K562 (cell line): ENCODE measurements around the gene UROD. TPM values are rescaled to one million over a fixed set of nuclear protein-coding genes. Genes with fewer than 3 reads are reported as not detected.

Experiments
- ASH1L ChIP-seq: fragments of 450-650 bp; IDR thresholded peaks from 2 replicates; pipeline ENCODE4 v1.6.1; 2018; ENCODE audit warnings: borderline replicate concordance, mild to moderate bottlenecking, low read depth; ENCODE audit not compliant: partially characterized antibody
- DACH1 ChIP-seq: fragments of 450-650 bp; IDR thresholded peaks from 2 replicates; pipeline ENCODE4 v1.6.1; 2018; ENCODE audit not compliant: partially characterized antibody
- DPF2 ChIP-seq: fragments of 450-650 bp; IDR thresholded peaks from 2 replicates; pipeline ENCODE4 v1.6.1; 2016
- EGR1 ChIP-seq: fragments of 450-650 bp; conservative IDR thresholded peaks from 2 replicates; pipeline ENCODE4 v1.6.1; 2017; ENCODE audit warnings: mild to moderate bottlenecking
- GABPB2 ChIP-seq: fragments of 250-450 bp; sonication (Bioruptor Pico); conservative IDR thresholded peaks from 2 replicates; pipeline ENCODE4 v1.5.1; 2021; ENCODE audit warnings: mild to moderate bottlenecking
- MED1 ChIP-seq: sonication (generic); formaldehyde crosslinking; IDR thresholded peaks from 2 replicates; pipeline ENCODE4 v1.8.1; 2023; ENCODE audit warnings: missing genetic modification reagents, borderline replicate concordance
- NFE2L1 ChIP-seq: fragments of 450-650 bp; IDR thresholded peaks from 2 replicates; pipeline ENCODE4 v1.6.1; 2016; ENCODE audit warnings: missing genetic modification characterization, low read depth, mild to moderate bottlenecking, missing compliant biosample characterization, moderate library complexity, borderline replicate concordance
- PCBP1 ChIP-seq: fragments of 200-400 bp; formaldehyde crosslinking; IDR thresholded peaks from 2 replicates; pipeline ENCODE4 v1.6.1; 2018; ENCODE audit warnings: mild to moderate bottlenecking, low read depth, low read length; ENCODE audit not compliant: poor library complexity, severe bottlenecking
- PML ChIP-seq: IDR thresholded peaks from 2 replicates; pipeline ENCODE4 v1.6.1; 2012; ENCODE audit warnings: low read length, inconsistent platforms
- POLR2G ChIP-seq: fragments of 200-400 bp; formaldehyde crosslinking; IDR thresholded peaks from 2 replicates; pipeline ENCODE4 v1.6.1; 2017; ENCODE audit warnings: low read depth, mild to moderate bottlenecking, antibody characterized with exemption, low read length, moderate library complexity
- POLR2H ChIP-seq: IDR thresholded peaks from 2 replicates; pipeline ENCODE4 v1.6.1; 2016; ENCODE audit warnings: missing genetic modification characterization, low read depth, mild to moderate bottlenecking, control low read depth, missing compliant biosample characterization, moderate library complexity
- RBM17 ChIP-seq: fragments of 200-400 bp; formaldehyde crosslinking; IDR thresholded peaks from 2 replicates; pipeline ENCODE4 v1.6.1; 2017; ENCODE audit warnings: low read depth, mild to moderate bottlenecking, low read length, borderline replicate concordance
- RBM34 ChIP-seq: fragments of 200-400 bp; formaldehyde crosslinking; IDR thresholded peaks from 2 replicates; pipeline ENCODE4 v1.6.1; 2018; ENCODE audit warnings: low read length, borderline replicate concordance; ENCODE audit not compliant: insufficient read depth
- RFX7 ChIP-seq: fragments of 250-450 bp; sonication (Bioruptor Pico); IDR thresholded peaks from 2 replicates; pipeline ENCODE4 v1.5.1; 2021; ENCODE audit warnings: mild to moderate bottlenecking
- SREBF1 ChIP-seq: fragments of 150-350 bp; IDR thresholded peaks from 2 replicates; pipeline ENCODE4 v1.6.1; 2014; ENCODE audit warnings: antibody characterized with exemption, low read depth, low read length, borderline replicate concordance
- ZNF780A ChIP-seq: fragments of 250-450 bp; sonication (Bioruptor Pico); IDR thresholded peaks from 2 replicates; pipeline ENCODE4 v1.5.0; 2021; ENCODE audit warnings: mild to moderate bottlenecking
- polyA plus RNA-seq, 8 experiments: library from polyadenylated mRNA; depleted of rRNA in 4 of 8; stranded (reverse) in 5 of 8; unstranded in 3 of 8; fragments of >200 nt; fragmentation: Nextera tagmentation in 2 of 8; fragmentation: Illumina TruSeq in 1 of 8; extraction: Ambion mirVana in 2 of 8; extraction: Trizol in 1 of 8; gene quantifications; 2 replicates each; pipeline versions ENCODE4 v1.2.1 to v1.2.3, GENCODE V29; 2011 to 2014; ENCODE audit warnings: inconsistent platforms in 1 of 8, missing spikeins in 1 of 8
- total RNA-seq, 7 experiments: library from RNA; depleted of rRNA in 6 of 7; stranded (reverse); fragments of >200 nt in 6 of 7; fragmentation: Illumina TruSeq in 2 of 7; extraction: Trizol in 2 of 7; gene quantifications; 2 replicates each; pipeline versions ENCODE4 v1.2.1 to v1.2.3, GENCODE V29; 2011 to 2021; ENCODE audit warnings: low replicate concordance in 1 of 7
- TF ChIP-seq, protein P1 (sequence below): sonication (generic); formaldehyde crosslinking; IDR thresholded peaks from 2 replicates; pipeline ENCODE4 v1.8.1; 2022; ENCODE audit warnings: missing genetic modification reagents
- TF ChIP-seq, protein P2 (sequence below), 2 experiments: fragments of 200-800 bp in 1 of 2; sonication (Bioruptor generic) in 1 of 2; sonication (generic) in 1 of 2; formaldehyde crosslinking in 1 of 2; IDR thresholded peaks in 1 of 2; conservative IDR thresholded peaks in 1 of 2; 2 replicates each; pipeline versions ENCODE4 v1.5.0 to v1.6.1; 2016 to 2020; ENCODE audit warnings: missing compliant biosample characterization in 1 of 2, missing genetic modification characterization in 1 of 2, missing genetic modification reagents in 1 of 2
- TF ChIP-seq, protein P3 (sequence below): IDR thresholded peaks from 2 replicates; pipeline ENCODE4 v1.6.1; 2014; ENCODE audit warnings: antibody characterized with exemption
- TF ChIP-seq, protein P4 (sequence below): fragments of 450-650 bp; formaldehyde crosslinking; IDR thresholded peaks from 2 replicates; pipeline ENCODE4 v1.4.0; 2020; ENCODE audit warnings: mild to moderate bottlenecking, moderate library complexity
- TF ChIP-seq, protein P5 (sequence below): fragments of 450-650 bp; IDR thresholded peaks from 2 replicates; pipeline ENCODE4 v1.7.0; 2016; ENCODE audit warnings: borderline replicate concordance

Gene UROD
- total and polyA plus RNA-seq, 9 of the 15 experiments (the other 6 are each of a cell fraction or from before 2014, with no cell fraction given): 533 to 2,933 (median 1,100) TPM

DNA sequence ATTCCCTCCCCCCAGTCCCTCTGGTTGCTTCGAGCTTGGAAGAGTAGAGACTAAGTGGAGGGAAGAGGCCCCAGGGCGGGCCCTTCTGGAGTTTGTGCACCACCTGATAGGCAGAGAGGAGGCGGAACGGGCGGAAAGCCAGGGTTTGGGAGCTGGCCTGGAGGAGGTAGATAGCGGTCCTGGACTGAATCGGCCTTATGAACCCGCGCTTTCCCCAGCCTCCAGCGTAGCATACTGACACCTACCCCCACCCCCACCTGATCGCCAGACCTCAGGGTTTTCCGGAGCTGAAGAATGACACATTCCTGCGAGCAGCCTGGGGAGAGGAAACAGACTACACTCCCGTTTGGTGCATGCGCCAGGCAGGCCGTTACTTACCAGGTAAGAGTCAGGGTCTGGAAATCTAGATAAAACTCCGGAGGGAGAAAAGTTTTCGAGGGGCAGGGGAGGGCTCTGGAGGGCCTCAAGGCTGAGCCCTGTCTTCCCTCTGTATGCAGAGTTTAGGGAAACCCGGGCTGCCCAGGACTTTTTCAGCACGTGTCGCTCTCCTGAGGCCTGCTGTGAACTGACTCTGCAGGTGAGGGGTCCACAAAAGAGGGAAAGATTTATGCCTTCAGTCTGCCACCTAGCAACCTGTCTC is 705 bp downstream of the UROD start (continued):
- TF ChIP-seq MED1 (CRISPR knock-in tag) (no peak), POLR2G (peak; percentile 74), ASH1L (no peak), EGR1 (peak; percentile 96), POLR2H (peak; percentile 81; the same call in 1 of the 2 replicates), RBM17 (no peak), PML (peak; percentile 93), DPF2 (peak; percentile 98), PCBP1 (no peak), SREBF1 (0 out of 2 replicates have a peak, but pooled peaks have one; percentile 44), ZNF780A (no peak), RBM34 (no peak), DACH1 (peak; percentile 67), RFX7 (CRISPR knock-in tag) (no peak), NFE2L1 (tag) (no peak), GABPB2 (CRISPR knock-in tag) (no peak)
- TF ChIP-seq, protein P1, sequence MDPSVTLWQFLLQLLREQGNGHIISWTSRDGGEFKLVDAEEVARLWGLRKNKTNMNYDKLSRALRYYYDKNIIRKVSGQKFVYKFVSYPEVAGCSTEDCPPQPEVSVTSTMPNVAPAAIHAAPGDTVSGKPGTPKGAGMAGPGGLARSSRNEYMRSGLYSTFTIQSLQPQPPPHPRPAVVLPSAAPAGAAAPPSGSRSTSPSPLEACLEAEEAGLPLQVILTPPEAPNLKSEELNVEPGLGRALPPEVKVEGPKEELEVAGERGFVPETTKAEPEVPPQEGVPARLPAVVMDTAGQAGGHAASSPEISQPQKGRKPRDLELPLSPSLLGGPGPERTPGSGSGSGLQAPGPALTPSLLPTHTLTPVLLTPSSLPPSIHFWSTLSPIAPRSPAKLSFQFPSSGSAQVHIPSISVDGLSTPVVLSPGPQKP (CRISPR knock-in tag): no peak
- TF ChIP-seq, protein P2, sequence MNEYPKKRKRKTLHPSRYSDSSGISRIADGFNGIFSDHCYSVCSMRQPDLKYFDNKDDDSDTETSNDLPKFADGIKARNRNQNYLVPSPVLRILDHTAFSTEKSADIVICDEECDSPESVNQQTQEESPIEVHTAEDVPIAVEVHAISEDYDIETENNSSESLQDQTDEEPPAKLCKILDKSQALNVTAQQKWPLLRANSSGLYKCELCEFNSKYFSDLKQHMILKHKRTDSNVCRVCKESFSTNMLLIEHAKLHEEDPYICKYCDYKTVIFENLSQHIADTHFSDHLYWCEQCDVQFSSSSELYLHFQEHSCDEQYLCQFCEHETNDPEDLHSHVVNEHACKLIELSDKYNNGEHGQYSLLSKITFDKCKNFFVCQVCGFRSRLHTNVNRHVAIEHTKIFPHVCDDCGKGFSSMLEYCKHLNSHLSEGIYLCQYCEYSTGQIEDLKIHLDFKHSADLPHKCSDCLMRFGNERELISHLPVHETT (CRISPR knock-in tag; conservative IDR thresholded peaks at IDR 0.05 in 1 of 2, IDR thresholded peaks at IDR 0.05 in 1 of 2): peak in 1 of 2 experiments; percentile 88; a peak in 2 of 4 replicates
- TF ChIP-seq, protein P3, sequence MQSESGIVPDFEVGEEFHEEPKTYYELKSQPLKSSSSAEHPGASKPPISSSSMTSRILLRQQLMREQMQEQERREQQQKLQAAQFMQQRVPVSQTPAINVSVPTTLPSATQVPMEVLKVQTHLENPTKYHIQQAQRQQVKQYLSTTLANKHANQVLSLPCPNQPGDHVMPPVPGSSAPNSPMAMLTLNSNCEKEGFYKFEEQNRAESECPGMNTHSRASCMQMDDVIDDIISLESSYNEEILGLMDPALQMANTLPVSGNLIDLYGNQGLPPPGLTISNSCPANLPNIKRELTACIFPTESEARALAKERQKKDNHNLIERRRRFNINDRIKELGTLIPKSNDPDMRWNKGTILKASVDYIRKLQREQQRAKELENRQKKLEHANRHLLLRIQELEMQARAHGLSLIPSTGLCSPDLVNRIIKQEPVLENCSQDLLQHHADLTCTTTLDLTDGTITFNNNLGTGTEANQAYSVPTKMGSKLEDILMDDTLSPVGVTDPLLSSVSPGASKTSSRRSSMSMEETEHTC: peak; percentile 83; the same call in 1 of the 2 replicates
- TF ChIP-seq, protein P4, sequence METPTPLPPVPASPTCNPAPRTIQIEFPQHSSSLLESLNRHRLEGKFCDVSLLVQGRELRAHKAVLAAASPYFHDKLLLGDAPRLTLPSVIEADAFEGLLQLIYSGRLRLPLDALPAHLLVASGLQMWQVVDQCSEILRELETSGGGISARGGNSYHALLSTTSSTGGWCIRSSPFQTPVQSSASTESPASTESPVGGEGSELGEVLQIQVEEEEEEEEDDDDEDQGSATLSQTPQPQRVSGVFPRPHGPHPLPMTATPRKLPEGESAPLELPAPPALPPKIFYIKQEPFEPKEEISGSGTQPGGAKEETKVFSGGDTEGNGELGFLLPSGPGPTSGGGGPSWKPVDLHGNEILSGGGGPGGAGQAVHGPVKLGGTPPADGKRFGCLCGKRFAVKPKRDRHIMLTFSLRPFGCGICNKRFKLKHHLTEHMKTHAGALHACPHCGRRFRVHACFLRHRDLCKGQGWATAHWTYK (CRISPR knock-in tag): peak; percentile 42; the same call in 1 of the 2 replicates
- TF ChIP-seq, protein P5, sequence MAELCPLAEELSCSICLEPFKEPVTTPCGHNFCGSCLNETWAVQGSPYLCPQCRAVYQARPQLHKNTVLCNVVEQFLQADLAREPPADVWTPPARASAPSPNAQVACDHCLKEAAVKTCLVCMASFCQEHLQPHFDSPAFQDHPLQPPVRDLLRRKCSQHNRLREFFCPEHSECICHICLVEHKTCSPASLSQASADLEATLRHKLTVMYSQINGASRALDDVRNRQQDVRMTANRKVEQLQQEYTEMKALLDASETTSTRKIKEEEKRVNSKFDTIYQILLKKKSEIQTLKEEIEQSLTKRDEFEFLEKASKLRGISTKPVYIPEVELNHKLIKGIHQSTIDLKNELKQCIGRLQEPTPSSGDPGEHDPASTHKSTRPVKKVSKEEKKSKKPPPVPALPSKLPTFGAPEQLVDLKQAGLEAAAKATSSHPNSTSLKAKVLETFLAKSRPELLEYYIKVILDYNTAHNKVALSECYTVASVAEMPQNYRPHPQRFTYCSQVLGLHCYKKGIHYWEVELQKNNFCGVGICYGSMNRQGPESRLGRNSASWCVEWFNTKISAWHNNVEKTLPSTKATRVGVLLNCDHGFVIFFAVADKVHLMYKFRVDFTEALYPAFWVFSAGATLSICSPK: no peak
